ENCODE results near the gene RHOV. TPM values are rescaled to one million over a fixed set of nuclear protein-coding genes. Genes with fewer than 3 reads are reported as not detected.

RHOV gene
- total and polyA plus RNA-seq, 2 of the 4 experiments (the other 2 are of a cell fraction), result 0.10 TPM; not detected in 1

DNA sequence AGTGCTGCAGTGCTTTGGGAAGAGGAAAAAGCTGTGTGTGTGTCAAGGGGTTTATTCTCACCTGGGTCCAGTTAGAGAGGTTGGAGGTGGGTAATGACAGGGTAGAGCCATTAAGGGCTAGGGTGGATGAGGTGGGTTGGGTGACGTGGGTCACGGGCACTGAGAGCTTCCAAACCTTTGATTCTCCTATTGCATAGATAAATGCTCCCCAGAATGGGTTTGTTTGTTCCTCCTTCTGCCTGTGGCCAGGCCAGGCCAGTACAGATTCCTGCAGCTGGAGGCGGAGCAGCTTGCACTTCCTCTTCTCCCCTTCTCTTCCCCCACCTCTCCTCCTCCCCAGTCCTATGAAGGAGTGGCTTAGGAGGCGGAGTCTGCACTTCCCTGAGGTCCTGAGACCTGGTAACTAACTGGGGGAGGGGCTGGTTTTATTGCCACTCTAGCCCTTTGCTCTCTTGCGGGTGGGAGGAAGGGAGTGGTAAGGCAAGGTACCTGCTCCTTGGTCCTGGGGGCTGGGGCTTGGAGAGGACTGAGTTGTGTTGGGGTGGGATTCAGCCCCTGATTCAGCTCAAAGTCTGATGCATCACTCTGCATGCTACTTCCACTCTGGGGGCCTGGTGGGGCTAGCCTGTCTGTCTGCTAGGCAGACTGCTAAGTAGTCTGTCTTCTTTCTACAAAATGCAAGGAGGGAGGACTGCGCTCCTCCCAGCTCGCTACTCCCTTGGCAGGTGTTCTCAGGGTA lies 26.6 kb downstream of the RHOV start:
- Histone ChIP-seq H4K20me1 (ENCODE audit: insufficient read depth, low read length) (peaks cover 5% of the 10 kb centered on the region; the same call in 1 of the 2 replicates), H4K8ac (ENCODE audit: low read depth in 2 of 2, low read length in 2 of 2) (no peak overlapping the region), H2BK20ac (ENCODE audit: low read depth, low read length) (no peak overlapping the region), H3K4me2 (ENCODE audit: low read depth, low read length) (no peak overlapping the region), H4K5ac (ENCODE audit: low read depth, low read length) (no peak overlapping the region), H3K4me3 (ENCODE audit: insufficient read depth, low read depth, low read length) (no peak overlapping the region), H3K9me1 (ENCODE audit: insufficient read depth, low read length) (no peaks in the 10 kb centered on the region), H3K36me3 (ENCODE audit: control insufficient read depth, insufficient read depth, low read length) (no peaks in the 10 kb centered on the region), H4K91ac (ENCODE audit: insufficient read depth, low read depth, low read length) (no peak overlapping the region), H2BK5ac (ENCODE audit: low read depth, low read length, poor library complexity, severe bottlenecking) (no peak overlapping the region), H2AK5ac (ENCODE audit: low read depth, low read length) (no peak overlapping the region), H2BK120ac (ENCODE audit: low read depth, low read length) (no peak overlapping the region), H2AK9ac (replicated peaks; ENCODE audit: low read depth, low read length, poor library complexity) (no peak overlapping the region), H3K9me3 (ENCODE audit: control insufficient read depth, insufficient read depth, low read length) (no peaks in the 10 kb centered on the region), H2BK15ac (ENCODE audit: low read depth, low read length) (no peak overlapping the region), H3K4ac (ENCODE audit: low read depth, low read length) (no peak overlapping the region), H3K79me1 (ENCODE audit: low read depth in 1 of 2, low read length in 2 of 2) (no peaks in the 10 kb centered on the region), H3K9ac (ENCODE audit: low read depth, low read length) (no peak overlapping the region), H3K4me1 (ENCODE audit: control insufficient read depth, insufficient read depth, low read length) (0 out of 2 replicates have a peak, but pooled peaks cover 3% of the 10 kb centered on the region), H3K27ac (ENCODE audit: insufficient read depth, low read length) (no peak overlapping the region), H3K56ac (ENCODE audit: extremely low read depth, insufficient read depth, low read length) (no peak overlapping the region), H2AFZ (replicated peaks; ENCODE audit: low read length, poor library complexity) (no peak overlapping the region), H3K18ac (ENCODE audit: low read depth, low read length) (no peak overlapping the region), H3K27me3 (ENCODE audit: control insufficient read depth, insufficient read depth, low read length) (peaks cover 43% of the 10 kb centered on the region), H3K23ac (ENCODE audit: low read depth, low read length) (no peak overlapping the region), H3K14ac (replicated peaks; ENCODE audit: low read depth, low read length) (no peak overlapping the region)
- dilution Hi-C loops (cut with HindIII; ENCODE audit: low sequenced_read_pairs, unreplicated experiment) (no loop called here), intact Hi-C loops (cut with micrococcal nuclease) (no loop called here), in situ Hi-C loops (cut with MboI; ENCODE audit: low sequenced_read_pairs) (no loop called here)
- WGBS, 2 experiments (ENCODE audit: extremely low coverage in 2 of 2, insufficient read length in 1 of 2), result no CpG with 5 or more reads among the region's 7 CpGs
- no TSS peak for BruUV-seq (replicated peaks)
- ATAC-seq (ENCODE audit: low read depth) (peak; percentile 49; the same call in 1 of the 2 replicates), DNase-seq (peak; percentile 28)
- ChIA-PET CTCF (interaction anchor here (0.6 kb wide), 1 partner anchor 133 kb away, joined by 5 read pairs; no protein-coding TSS in a partner anchor), POLR2A (ENCODE audit: unreplicated experiment) (no interaction called here)
- no peak for TF ChIP-seq POLR2A (IDR thresholded peaks at IDR 0.05; ENCODE audit: low read depth, low read length)
- no peak for TF ChIP-seq MAFK (IDR thresholded peaks at IDR 0.05; ENCODE audit: low read depth, low read length)

All from IMR-90 (cell line).